T-helper 17 cell (primary cell): ENCODE measurements around the gene UBE2L3. TPM values are rescaled to one million over a fixed set of nuclear protein-coding genes. Genes with fewer than 3 reads are reported as not detected.

Experiments used
- ATAC-seq: fragments of 150-1000 bp; cut with Tn5 transposase; 2 replicates; pipeline ENCODE4 v1.10.0; 2021; ENCODE audit warnings: mild to moderate bottlenecking, moderate library complexity
- DNase-seq, 3 donors: peaks; one replicate each; pipeline versions ENCODE4 v3.0.0 to v3.0.0-alpha.2; 2020 to 2021
- H3K9me3 ChIP-seq: one replicate; pipeline ENCODE4 v1.7.0; 2013; ENCODE audit warnings: low read length, mild to moderate bottlenecking; ENCODE audit not compliant: control insufficient read depth, poor library complexity, severe bottlenecking
- H3K27ac Mint-ChIP-seq: one replicate; pipeline ENCODE4 v1.8.0; 2022; ENCODE audit warnings: mild to moderate bottlenecking, moderate library complexity, mixed read lengths
- H3K27me3 Mint-ChIP-seq: one replicate; pipeline ENCODE4 v1.8.0; 2022; ENCODE audit warnings: mixed read lengths
- H3K36me3 Mint-ChIP-seq: one replicate; pipeline ENCODE4 v1.8.0; 2022; ENCODE audit warnings: low read depth, mixed read lengths
- H3K4me1 Mint-ChIP-seq: one replicate; pipeline ENCODE4 v1.8.0; 2022; ENCODE audit warnings: mild to moderate bottlenecking, mixed read lengths
- H3K4me3 Mint-ChIP-seq: one replicate; pipeline ENCODE4 v1.8.0; 2022; ENCODE audit warnings: mild to moderate bottlenecking, moderate library complexity, mixed read lengths
- total RNA-seq, 4 donors: library from RNA in 2 of 4; stranded (reverse) in 2 of 4; gene quantifications; one replicate each; pipeline ENCODE4 v1.2.3 and lab custom pipeline; 2022 to 2026

Gene UBE2L3
- total RNA-seq, 2 donors from 2014 or later: 25.7 to 30.4 TPM

GRCh38 chr22:21657360-21658032, 90.0 kb downstream of the UBE2L3 start:
- no peaks in the 10 kb centered on the region for H3K9me3 ChIP-seq
- H3K4me1 Mint-ChIP-seq: peaks cover 16% of the 10 kb centered on the region
- H3K36me3 Mint-ChIP-seq: no peaks in the 10 kb centered on the region
- peak overlapping the region; percentile 89 for H3K4me3 Mint-ChIP-seq
- no peaks in the 10 kb centered on the region for H3K27me3 Mint-ChIP-seq
- DNase-seq (peak; percentile 63 to 86 (median 80)), ATAC-seq (peak; percentile 96)
- no peak overlapping the region for H3K27ac Mint-ChIP-seq

GRCh38 chr22:21659864-21660525, 92.5 kb downstream of the UBE2L3 start:
- no peaks in the 10 kb centered on the region for H3K9me3 ChIP-seq
- Mint-ChIP-seq H3K36me3 (no peaks in the 10 kb centered on the region), H3K27ac (no peak overlapping the region), H3K4me1 (peaks cover 17% of the 10 kb centered on the region), H3K4me3 (no peak overlapping the region), H3K27me3 (no peaks in the 10 kb centered on the region)
- ATAC-seq: no peak
- DNase-seq: no peak

GRCh38 chr22:21660904-21661303, 93.4 kb downstream of the UBE2L3 start:
- H3K4me1 Mint-ChIP-seq: peaks cover 22% of the 10 kb centered on the region
- no peaks in the 10 kb centered on the region for H3K9me3 ChIP-seq
- no peak for DNase-seq
- ATAC-seq: no peak
- no peak overlapping the region for H3K27ac Mint-ChIP-seq
- no peaks in the 10 kb centered on the region for H3K36me3 Mint-ChIP-seq
- no peak overlapping the region for H3K4me3 Mint-ChIP-seq
- H3K27me3 Mint-ChIP-seq: no peaks in the 10 kb centered on the region

GRCh38 chr22:21661991-21662390, 94.5 kb downstream of the UBE2L3 start:
- DNase-seq (no peak), ATAC-seq (no peak)
- Mint-ChIP-seq H3K4me1 (peaks cover 15% of the 10 kb centered on the region), H3K27me3 (no peaks in the 10 kb centered on the region), H3K36me3 (no peaks in the 10 kb centered on the region), H3K4me3 (no peak overlapping the region), H3K27ac (no peak overlapping the region)
- H3K9me3 ChIP-seq: no peaks in the 10 kb centered on the region

GRCh38 chr22:21663738-21664137, 96.2 kb downstream of the UBE2L3 start:
- H3K36me3 Mint-ChIP-seq: no peaks in the 10 kb centered on the region
- DNase-seq: no peak
- no peak for ATAC-seq
- no peaks in the 10 kb centered on the region for H3K9me3 ChIP-seq
- H3K27me3 Mint-ChIP-seq: no peaks in the 10 kb centered on the region
- H3K4me3 Mint-ChIP-seq: peak overlapping the region; percentile 47
- peaks cover 16% of the 10 kb centered on the region for H3K4me1 Mint-ChIP-seq
- no peak overlapping the region for H3K27ac Mint-ChIP-seq

GRCh38 chr22:21665047-21665851, 97.7 kb downstream of the UBE2L3 start:
- no peak for ATAC-seq
- peak overlapping the region; percentile 99 for H3K4me3 Mint-ChIP-seq
- H3K4me1 Mint-ChIP-seq: peaks cover 22% of the 10 kb centered on the region
- peak overlapping the region; percentile 95 for H3K27ac Mint-ChIP-seq
- no peaks in the 10 kb centered on the region for H3K9me3 ChIP-seq
- no peaks in the 10 kb centered on the region for H3K27me3 Mint-ChIP-seq
- no peaks in the 10 kb centered on the region for H3K36me3 Mint-ChIP-seq
- DNase-seq: no peak

- Mint-ChIP-seq H3K36me3 (no peaks in the 10 kb centered on the region), H3K27ac (peak overlapping the region; percentile 95), H3K27me3 (no peaks in the 10 kb centered on the region), H3K4me3 (peak overlapping the region; percentile 99), H3K4me1 (peaks cover 22% of the 10 kb centered on the region)
- H3K9me3 ChIP-seq: no peaks in the 10 kb centered on the region
- DNase-seq: no peak
- no peak for ATAC-seq
These were observed 99.3 kb downstream of the UBE2L3 start for GRCh38 chr22:21666786-21667185.

GRCh38 chr22:21669026-21669425, 101.5 kb downstream of the UBE2L3 start:
- H3K4me1 Mint-ChIP-seq: peaks cover 24% of the 10 kb centered on the region
- no peaks in the 10 kb centered on the region for H3K27me3 Mint-ChIP-seq
- no peak overlapping the region for H3K4me3 Mint-ChIP-seq
- DNase-seq (no peak), ATAC-seq (no peak)
- peak overlapping the region; percentile 84 for H3K27ac Mint-ChIP-seq
- H3K36me3 Mint-ChIP-seq: peaks cover 2% of the 10 kb centered on the region
- no peaks in the 10 kb centered on the region for H3K9me3 ChIP-seq

- no peaks in the 10 kb centered on the region for H3K9me3 ChIP-seq
- Mint-ChIP-seq H3K36me3 (peaks cover 2% of the 10 kb centered on the region), H3K4me3 (no peak overlapping the region), H3K27me3 (no peaks in the 10 kb centered on the region), H3K27ac (no peak overlapping the region), H3K4me1 (peaks cover 15% of the 10 kb centered on the region)
- ATAC-seq (no peak), DNase-seq (no peak)
These were observed 104.7 kb downstream of the UBE2L3 start for GRCh38 chr22:21672107-21672629.

Other genes with a start within 250 kb of the UBE2L3 start
- not detected for gene RIMBP3B, start 184.0 kb upstream of the UBE2L3 start, total RNA-seq
- 10 to 100 TPM; 11.5 to 11.9 TPM for gene HIC2, start 150.3 kb upstream of the UBE2L3 start, total RNA-seq
- 1 to 10 TPM; 2.0 to 3.4 TPM for gene TMEM191C, start 100.3 kb upstream of the UBE2L3 start, total RNA-seq
- gene RIMBP3C, start 16.3 kb upstream of the UBE2L3 start, total RNA-seq: 1 to 10 TPM in 1 of 2 donors, under 1 TPM in 1; 0.34 to 1.2 TPM
- 10 to 100 TPM; 28.3 to 31.0 TPM for gene YDJC, start 62.3 kb downstream of the UBE2L3 start, total RNA-seq
- gene CCDC116, start 65.0 kb downstream of the UBE2L3 start, total RNA-seq: under 1 TPM in 1 of 2 donors, not detected in 1; 0.13 TPM
- gene SDF2L1, start 74.6 kb downstream of the UBE2L3 start, total RNA-seq: 10 to 100 TPM; 25.6 to 30.1 TPM
- 10 to 100 TPM; 59.4 to 69.3 TPM for gene PPIL2, start 98.3 kb downstream of the UBE2L3 start, total RNA-seq
- gene YPEL1, start 168.1 kb downstream of the UBE2L3 start, total RNA-seq: 1 to 10 TPM; 3.5 to 4.6 TPM